Activated CD8-positive, alpha-beta memory T cell treated with anti-CD3 and anti-CD28 coated beads, Interleukin-2, amount 50 U/mL, for 1 hour (primary cell): ENCODE results near the gene INPP4B.

ENCODE experiments used
- DNase-seq: peaks from one replicate; pipeline ENCODE4 v3.0.0-alpha.2; 2020; ENCODE audit errors: extremely low read depth

INPP4B gene

DNA sequence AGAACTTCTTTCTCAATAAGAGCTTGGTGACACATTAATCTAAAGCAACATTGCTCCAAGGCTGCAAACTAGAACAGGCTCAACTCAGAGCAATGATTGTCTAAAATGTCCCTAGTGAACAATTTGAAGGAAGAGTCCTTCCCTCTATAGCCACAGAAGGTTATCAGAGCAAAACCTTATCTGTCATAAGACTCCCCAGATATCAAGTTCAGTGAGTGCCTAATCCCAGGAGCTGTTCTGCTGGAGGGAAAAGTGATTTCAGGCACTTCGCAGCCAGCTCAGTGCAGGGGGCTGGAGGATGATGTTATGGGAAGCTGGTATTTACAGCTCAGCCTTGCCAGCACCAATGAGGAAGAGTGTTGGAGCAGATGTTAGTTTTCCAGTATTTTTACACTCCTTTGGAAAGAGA, 497.5 kb downstream of the INPP4B start:
- DNase-seq = no peak

DNA sequence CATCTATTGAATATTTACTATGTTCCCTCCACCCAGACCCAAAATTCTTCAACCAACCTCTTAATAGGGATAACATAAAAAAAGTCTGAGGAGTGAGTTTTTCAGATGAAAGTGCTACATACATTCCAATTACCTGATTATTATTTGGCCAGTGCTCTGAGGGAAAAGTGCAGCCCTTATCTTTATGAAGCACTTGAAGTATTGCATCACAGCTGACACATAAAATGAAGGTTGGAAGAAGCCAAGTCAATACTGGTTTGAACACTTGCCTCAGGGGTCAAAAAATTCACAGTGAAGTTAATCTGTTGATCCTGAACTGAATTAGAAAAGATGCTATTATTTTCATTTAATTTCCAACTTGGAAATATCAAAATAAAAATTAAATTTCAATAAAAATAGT, 498.9 kb downstream of the INPP4B start:
- DNase-seq = no peak

GRCh38 chr4:142345924-142346323, 500.2 kb downstream of the INPP4B start:
- DNase-seq = no peak

DNA sequence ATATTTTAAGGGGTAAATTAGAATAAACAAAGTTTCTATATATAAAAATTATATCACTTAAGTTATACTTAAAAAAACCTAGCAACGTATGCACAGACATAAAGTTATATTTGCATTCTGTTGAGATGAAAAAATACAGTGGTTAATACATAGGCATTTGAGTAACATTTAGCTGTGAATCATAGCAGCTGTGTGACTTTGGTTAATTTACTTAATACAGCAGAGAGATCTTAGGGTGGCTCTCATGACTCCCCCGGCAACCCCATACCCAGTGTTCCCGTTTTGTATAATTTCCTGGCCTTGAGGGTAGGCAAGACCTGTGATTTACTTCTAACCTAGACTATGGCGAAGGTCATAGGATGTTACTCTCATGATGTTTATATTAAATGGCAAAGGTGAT, 504.8 kb downstream of the INPP4B start:
- no peak for DNase-seq

- no peak for DNase-seq
These were observed 507.0 kb downstream of the INPP4B start for GRCh38 chr4:142339053-142339452.

DNA sequence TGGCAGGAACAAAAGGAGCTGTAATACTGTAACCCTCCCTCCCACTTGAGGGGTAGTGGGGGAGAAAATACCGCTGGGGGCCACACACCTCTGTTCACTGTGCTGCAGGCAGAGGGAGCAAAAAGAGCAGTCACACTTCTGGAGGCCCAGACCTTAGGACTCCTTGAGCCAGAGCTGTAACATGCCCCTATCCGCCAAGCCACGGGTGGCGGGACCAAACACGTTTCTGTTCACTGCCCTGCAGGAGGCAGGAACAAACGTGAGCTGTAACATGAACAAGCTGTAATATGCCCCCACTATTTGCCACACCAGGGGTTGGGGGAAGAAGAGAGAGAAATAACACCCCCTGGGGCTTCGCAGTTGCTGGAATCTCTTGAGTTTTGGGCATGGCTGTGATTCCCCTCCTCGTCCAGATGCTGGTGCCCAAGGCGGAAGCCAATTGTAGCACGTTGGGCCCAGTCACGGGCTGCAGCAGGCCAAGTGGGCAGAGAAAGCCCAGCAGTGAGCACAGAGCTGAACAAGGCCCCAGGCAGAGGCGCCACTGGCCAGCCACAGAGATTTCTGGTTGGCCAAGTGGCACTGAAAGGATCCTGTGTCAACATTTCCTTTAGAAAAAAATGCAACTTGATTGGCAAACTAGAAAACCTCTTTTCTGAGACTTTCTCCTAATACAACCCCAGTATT, 509.7 kb downstream of the INPP4B start:
- no peak for DNase-seq

GRCh38 chr4:142334931-142335330, 511.2 kb downstream of the INPP4B start:
- no peak for DNase-seq

DNA sequence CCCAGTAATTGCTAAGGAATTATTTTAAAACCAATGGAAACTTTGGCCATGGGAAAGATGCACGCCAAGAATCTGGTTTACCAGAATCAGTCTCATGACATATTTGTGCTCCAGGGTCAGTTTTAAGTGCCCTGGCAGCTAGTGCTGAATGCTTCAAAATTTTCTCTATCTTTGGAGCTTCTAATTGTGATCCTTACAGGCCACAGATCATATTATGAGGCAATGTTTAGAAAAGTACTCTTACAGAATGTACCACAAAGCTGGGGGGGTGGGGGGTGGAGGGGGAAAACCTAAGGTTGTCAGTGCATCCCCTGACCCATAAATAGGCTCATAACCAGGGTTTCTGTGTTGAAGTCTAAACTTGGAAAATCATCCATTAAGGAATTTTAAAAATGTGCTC, 514.5 kb downstream of the INPP4B start:
- no peak for DNase-seq

DNA sequence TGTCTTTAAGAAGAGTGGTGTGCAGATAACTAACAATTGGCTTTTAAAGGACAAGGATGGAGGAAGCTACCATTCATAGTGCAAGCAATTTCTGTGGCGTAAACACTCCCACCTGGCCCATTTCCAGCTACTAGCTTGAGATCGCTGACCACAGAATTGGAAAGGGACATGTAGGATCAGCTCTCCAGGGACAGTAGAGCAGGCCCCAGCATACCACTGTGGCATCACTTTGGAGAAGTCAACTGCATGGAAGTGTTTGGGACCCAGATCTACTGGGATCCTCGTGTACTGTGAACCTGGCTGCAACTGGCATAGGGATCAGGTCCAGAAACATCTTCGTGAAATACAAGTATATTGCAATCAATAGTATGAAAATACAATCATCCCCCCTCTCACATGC, 515.0 kb downstream of the INPP4B start:
- DNase-seq = no peak

DNA sequence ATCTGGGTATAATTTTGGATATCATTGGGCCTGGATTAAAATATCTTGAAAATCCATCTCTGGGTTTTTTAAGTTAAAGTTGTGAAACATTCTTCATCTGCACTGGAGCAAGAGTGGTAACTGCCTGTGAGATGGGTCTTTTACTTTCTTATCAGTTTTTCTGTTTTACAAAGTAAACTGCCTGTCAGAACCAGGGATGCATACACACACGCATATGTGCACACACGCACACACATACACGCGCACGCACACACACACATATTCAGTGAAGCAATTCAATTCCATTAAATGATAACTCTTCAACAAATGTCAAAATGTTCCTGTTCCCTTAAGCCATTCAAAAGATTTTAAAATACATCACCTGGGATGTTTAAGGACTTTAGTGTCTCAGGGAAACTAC, 515.8 kb downstream of the INPP4B start:
- no peak for DNase-seq

- DNase-seq = no peak
These were observed 516.8 kb downstream of the INPP4B start for GRCh38 chr4:142329313-142329712.

GRCh38 chr4:142326181-142326580, 519.9 kb downstream of the INPP4B start:
- no peak for DNase-seq

- no peak for DNase-seq
These were observed 521.5 kb downstream of the INPP4B start for GRCh38 chr4:142324572-142324971.

- DNase-seq = no peak
These were observed 523.1 kb downstream of the INPP4B start for GRCh38 chr4:142322996-142323395.

DNA sequence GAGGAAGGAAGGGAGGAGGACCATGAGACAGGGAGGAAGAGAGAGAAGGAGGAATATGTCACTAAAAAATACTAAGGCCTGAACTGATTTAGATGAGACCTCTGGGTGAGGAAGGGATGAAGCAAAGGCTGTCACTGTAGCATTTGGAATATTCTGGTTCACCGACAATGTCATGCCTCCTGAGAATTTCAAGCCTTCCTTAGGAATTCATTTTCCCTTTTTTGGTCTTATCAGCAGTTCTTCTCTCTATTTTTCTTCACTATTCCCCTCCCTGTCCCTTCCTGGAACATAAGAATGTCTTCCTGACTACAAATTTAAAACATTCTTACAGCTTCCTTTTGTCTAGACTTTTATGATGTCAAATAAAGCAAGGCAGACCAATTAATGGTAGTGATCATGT, 527.8 kb downstream of the INPP4B start:
- no peak for DNase-seq

DNA sequence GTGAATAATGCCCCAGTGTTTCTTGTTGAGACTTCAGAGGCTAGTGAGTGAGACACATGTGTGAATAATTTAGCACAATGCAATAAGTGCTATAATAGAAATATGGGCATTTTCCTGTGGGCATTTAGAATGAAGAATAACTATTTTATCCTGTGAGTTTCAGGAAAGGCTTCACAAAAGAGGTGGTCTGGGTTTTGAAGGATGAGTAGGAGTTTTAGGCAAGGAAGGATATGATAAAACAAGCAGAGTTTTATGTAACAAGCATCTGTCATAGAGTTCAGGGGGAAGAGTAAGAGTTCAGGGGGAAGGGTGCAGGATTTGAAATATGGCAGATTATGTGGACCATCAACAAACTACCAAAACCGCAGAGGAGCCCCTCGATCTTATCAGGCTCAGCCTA, 529.2 kb downstream of the INPP4B start:
- DNase-seq = no peak

DNA sequence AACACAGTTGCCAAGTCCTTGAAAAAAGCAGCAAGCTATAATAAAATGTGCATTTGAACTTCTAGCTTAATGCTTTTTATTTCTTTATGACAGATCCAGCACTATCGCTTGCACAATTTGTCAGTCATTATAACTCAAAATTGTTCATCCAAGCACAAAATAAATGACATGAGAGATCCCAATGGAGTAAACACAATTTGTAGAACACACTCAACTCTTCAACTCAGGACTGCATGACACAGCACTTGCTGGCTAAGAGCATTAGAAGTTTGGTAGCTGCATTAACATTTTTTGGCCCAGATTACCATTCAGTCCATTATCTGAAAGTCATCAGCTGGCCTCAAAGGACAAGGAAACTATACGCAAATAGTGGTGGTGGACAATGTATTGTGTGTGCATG, 530.1 kb downstream of the INPP4B start:
- no peak for DNase-seq

GRCh38 chr4:142314686-142315085, 531.4 kb downstream of the INPP4B start:
- DNase-seq = no peak

DNA sequence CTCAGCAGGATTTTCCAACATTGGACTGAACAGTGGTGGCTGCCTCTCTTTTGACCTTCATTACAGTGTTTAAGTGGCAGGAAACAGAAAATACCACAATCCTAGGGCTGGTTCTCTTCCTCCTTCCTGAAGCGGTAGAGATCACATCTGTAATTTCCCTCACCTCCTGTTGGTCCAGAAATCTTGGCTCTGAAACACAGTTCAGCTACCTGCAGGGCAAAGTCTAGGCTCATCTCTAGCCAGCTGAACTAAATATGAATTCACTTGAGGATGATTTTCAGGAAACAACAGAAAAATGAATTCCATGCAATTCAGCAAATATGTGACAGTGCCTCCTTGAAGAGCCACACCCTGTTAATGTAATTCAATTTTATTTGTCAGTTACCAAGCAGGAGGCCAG, 531.9 kb downstream of the INPP4B start:
- no peak for DNase-seq

- no peak for DNase-seq
These were observed 533.7 kb downstream of the INPP4B start for GRCh38 chr4:142312391-142312790.

DNA sequence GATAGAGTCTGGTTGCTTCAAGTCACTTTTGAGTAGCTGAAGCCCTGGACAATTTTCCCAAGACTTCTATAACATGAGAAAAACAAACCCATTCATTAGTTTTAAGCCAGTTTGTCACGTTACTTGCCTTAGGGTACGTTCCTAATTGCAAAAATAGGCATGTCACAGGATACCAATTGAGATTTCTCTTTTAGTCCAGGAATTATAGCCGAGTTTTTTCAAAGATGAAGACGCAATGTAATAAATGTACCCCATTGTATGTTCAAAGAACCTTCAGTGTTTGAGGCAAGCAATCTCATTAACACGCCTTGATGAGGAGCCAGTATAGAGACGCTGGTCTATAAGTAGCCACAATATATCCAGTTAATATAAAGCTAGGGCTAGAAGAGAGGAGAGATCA, 534.2 kb downstream of the INPP4B start:
- DNase-seq = no peak

DNA sequence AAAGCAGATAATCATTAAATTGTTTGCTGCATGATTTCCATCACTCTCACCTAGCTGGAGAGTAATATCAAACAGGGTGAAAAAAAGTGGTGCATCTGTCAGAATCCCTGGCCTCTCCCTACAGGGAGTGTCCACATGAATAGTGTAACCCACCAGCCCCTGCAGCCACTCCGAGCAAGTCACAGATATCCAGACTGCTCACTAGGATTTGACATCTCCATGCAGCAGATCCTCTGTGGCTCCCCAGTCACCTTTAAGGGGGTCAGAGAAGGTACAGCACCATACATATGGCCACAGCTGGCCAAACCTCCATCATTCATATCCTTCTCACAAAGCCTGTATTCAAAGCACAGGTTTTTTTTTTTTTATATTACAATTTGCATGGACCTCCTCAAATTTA, 536.3 kb downstream of the INPP4B start:
- DNase-seq = no peak

GRCh38 chr4:142307857-142308256, 538.2 kb downstream of the INPP4B start:
- DNase-seq = no peak

DNA sequence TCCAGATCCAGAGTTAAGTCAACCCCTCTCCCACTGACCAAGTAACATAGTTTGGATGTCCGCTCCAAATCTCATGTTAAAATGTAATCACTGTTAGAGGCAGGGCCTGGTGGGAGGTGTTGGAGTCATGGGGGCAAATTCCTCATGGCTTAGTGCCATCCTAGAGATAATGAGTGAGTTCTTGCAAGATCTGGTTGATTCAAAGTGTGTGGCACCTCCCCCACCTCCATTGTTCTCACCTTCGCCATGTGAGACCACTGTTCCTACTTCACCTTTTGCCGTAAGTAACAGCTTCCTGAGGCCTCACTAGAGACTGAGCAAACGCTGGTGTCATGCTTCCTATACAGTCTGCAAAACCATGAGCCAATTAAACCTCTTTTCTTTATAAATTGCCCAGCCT, 548.8 kb downstream of the INPP4B start:
- no peak for DNase-seq
